NCI-H1105 (cell line): ENCODE measurements around the gene LEO1.
"Not testable (repeated sequence)": the region's sequence is repeated elsewhere in the genome, so short reads cannot be mapped to it uniquely, and the experiment has no call there.

Experiments used
- DNase-seq: peaks from one replicate; lab custom pipeline; 2025; lab: John Stamatoyannopoulos, UW

The LEO1 gene

GRCh38 chr15:52003710-52004109 lies 32.1 kb upstream of the LEO1 start:
- no peak for DNase-seq

- not testable (repeated sequence) for DNase-seq
These were observed 31.5 kb upstream of the LEO1 start for GRCh38 chr15:52003089-52003488.

- DNase-seq = no peak
These were observed 30.8 kb upstream of the LEO1 start for GRCh38 chr15:52002351-52002750.

- DNase-seq = no peak
These were observed 21.4 kb upstream of the LEO1 start for GRCh38 chr15:51992953-51993352.

GRCh38 chr15:51991141-51991540 lies 19.6 kb upstream of the LEO1 start:
- DNase-seq = no peak

- DNase-seq = no peak
These were observed 11.2 kb upstream of the LEO1 start for GRCh38 chr15:51982770-51983103.

- DNase-seq = no peak
These were observed 10.6 kb upstream of the LEO1 start for GRCh38 chr15:51982013-51982769.

GRCh38 chr15:51973775-51974174 lies 2.2 kb upstream of the LEO1 start:
- DNase-seq = no peak

GRCh38 chr15:51973220-51973619 lies 1.6 kb upstream of the LEO1 start:
- DNase-seq = no peak

GRCh38 chr15:51971032-51971374 lies 575 bp downstream of the LEO1 start:
- no peak for DNase-seq

GRCh38 chr15:51970132-51970817 lies 1.3 kb downstream of the LEO1 start:
- DNase-seq = no peak

- DNase-seq = no peak
These were observed 1.9 kb downstream of the LEO1 start for GRCh38 chr15:51969728-51970127.

- DNase-seq = no peak
These were observed 4.0 kb downstream of the LEO1 start for GRCh38 chr15:51967583-51967982.

- DNase-seq = no peak
These were observed 5.4 kb downstream of the LEO1 start for GRCh38 chr15:51966192-51966591.

- DNase-seq = no peak
These were observed 5.9 kb downstream of the LEO1 start for GRCh38 chr15:51965691-51966090.

- DNase-seq = no peak
These were observed 16.1 kb downstream of the LEO1 start for GRCh38 chr15:51955504-51955903.

GRCh38 chr15:51952805-51953204 lies 18.8 kb downstream of the LEO1 start:
- no peak for DNase-seq

GRCh38 chr15:51947124-51947523 lies 24.5 kb downstream of the LEO1 start:
- no peak for DNase-seq

GRCh38 chr15:51939216-51939615 lies 32.4 kb downstream of the LEO1 start:
- no peak for DNase-seq

GRCh38 chr15:51938286-51938685 lies 33.3 kb downstream of the LEO1 start:
- DNase-seq = no peak

- DNase-seq = no peak
These were observed 35.5 kb downstream of the LEO1 start for GRCh38 chr15:51936105-51936478.

- no peak for DNase-seq
These were observed 36.0 kb downstream of the LEO1 start for GRCh38 chr15:51935466-51936104.

- DNase-seq = no peak
These were observed 39.4 kb downstream of the LEO1 start for GRCh38 chr15:51932161-51932560.

- DNase-seq = no peak
These were observed 39.9 kb downstream of the LEO1 start for GRCh38 chr15:51931638-51932037.
